GM21381 (cell line): ENCODE data around the gene TMEM141.
"Not testable (repeated sequence)": the region's sequence is repeated elsewhere in the genome, so short reads cannot be mapped to it uniquely, and the experiment has no call there.

Experiments used
- ATAC-seq: cut with Tn5 transposase; IDR thresholded peaks from one replicate; pipeline ENCODE4 v1.9.1; 2021; ENCODE audit warnings: mild to moderate bottlenecking, moderate library complexity; ENCODE audit not compliant: unreplicated experiment

Gene TMEM141

GRCh38 chr9:136771907-136772415 is 19.2 kb upstream of the TMEM141 start:
- ATAC-seq: no peak

GRCh38 chr9:136773386-136774044 is 17.6 kb upstream of the TMEM141 start:
- no peak for ATAC-seq

- ATAC-seq: no peak
Measured at GRCh38 chr9:136774416-136775045, 16.6 kb upstream of the TMEM141 start.

GRCh38 chr9:136775191-136775590 is 16.0 kb upstream of the TMEM141 start:
- no peak for ATAC-seq

GRCh38 chr9:136776947-136777346 is 14.2 kb upstream of the TMEM141 start:
- ATAC-seq: no peak

GRCh38 chr9:136777359-136777758 is 13.8 kb upstream of the TMEM141 start:
- ATAC-seq: no peak

GRCh38 chr9:136779808-136780207 is 11.3 kb upstream of the TMEM141 start:
- no peak for ATAC-seq

GRCh38 chr9:136782452-136782851 is 8.7 kb upstream of the TMEM141 start:
- ATAC-seq: no peak

GRCh38 chr9:136784249-136784996 is 6.7 kb upstream of the TMEM141 start:
- no peak for ATAC-seq

- ATAC-seq: no peak
Measured at GRCh38 chr9:136784997-136785361, 6.2 kb upstream of the TMEM141 start.

GRCh38 chr9:136785565-136786355 is 5.4 kb upstream of the TMEM141 start:
- ATAC-seq: not testable (repeated sequence)

- no peak for ATAC-seq
Measured at GRCh38 chr9:136786451-136786850, 4.7 kb upstream of the TMEM141 start.

GRCh38 chr9:136786983-136787382 is 4.2 kb upstream of the TMEM141 start:
- not testable (repeated sequence) for ATAC-seq

- ATAC-seq: no peak
Measured at GRCh38 chr9:136787690-136788400, 3.3 kb upstream of the TMEM141 start.

GRCh38 chr9:136788644-136789522 is 2.3 kb upstream of the TMEM141 start:
- ATAC-seq: not testable (repeated sequence)

- no peak for ATAC-seq
Measured at GRCh38 chr9:136789523-136789937, 1.6 kb upstream of the TMEM141 start.

- no peak for ATAC-seq
Measured at GRCh38 chr9:136791516-136792276, 552 bp downstream of the TMEM141 start.

GRCh38 chr9:136792321-136793085 is 1.4 kb downstream of the TMEM141 start:
- ATAC-seq: no peak
